HG02610 (cell line): ENCODE data around the gene LGALS9.
A peak's percentile ranks its signal among the peaks of the same experiment; 100 is the strongest.
"Not testable (repeated sequence)": the region's sequence is repeated elsewhere in the genome, so short reads cannot be mapped to it uniquely, and the experiment has no call there.

ENCODE experiments used
- ATAC-seq: cut with Tn5 transposase; IDR thresholded peaks from one replicate; pipeline ENCODE4 v1.9.1; 2021; ENCODE audit warnings: mild to moderate bottlenecking, moderate library complexity; ENCODE audit not compliant: unreplicated experiment

The LGALS9 gene

DNA sequence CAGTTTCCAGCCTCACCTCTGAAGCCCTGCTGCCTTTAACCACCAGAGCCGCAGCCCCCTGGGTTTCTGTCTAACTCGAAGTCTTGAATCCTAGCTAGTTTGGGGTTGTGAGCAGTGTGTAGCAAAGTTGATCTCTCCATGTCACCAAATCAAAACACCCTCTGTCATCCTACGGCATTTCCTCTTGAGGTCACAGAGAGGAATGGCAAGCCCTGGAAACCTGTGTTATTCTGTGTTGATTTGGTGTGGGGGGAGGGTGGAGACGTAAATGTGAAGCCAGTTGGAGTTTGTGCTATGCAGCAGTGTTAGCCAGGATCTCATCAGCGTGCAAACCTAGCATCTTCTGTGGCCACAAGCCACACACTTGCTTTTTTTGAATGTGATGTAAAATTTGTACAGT is 5.1 kb upstream of the LGALS9 start:
- no peak for ATAC-seq

DNA sequence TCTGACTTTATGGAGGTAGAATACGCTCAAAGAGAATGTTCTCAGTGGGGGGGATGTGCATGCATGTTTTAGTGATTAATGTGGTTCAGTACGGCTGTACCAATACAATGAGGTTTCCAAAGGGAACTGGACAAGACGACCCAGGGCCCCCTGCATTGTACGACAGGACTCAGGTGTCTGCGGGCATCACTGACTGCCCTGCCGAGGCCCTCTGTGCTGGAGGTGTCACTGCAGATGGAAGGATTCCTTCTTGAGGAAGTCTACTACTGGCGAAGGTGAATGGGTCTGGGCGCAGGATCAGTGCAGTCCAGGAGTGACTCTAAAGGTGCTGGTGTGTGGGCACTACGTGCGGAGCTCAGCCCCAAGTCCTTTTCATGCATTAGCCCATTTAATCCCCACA is 3.5 kb upstream of the LGALS9 start:
- no peak for ATAC-seq

DNA sequence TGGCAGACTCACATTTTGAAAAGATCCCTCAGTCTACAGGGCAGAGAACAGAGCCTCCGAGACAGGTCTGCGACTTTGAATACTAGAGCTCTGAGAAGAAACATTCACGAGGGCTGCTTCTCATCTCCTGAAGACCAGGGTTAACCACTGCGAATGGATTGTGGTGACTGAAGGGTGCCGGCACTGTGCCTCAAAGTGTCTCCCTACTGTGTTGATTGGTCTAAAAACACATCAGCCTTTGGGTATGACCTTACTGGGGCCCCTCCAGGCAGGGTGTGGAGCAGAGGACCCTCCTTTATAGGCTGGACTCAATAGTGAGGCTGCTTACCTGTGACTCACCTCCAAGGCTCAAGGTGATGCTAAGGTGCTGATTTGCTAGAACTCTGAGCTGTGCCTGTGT is 2.6 kb upstream of the LGALS9 start:
- no peak for ATAC-seq

DNA sequence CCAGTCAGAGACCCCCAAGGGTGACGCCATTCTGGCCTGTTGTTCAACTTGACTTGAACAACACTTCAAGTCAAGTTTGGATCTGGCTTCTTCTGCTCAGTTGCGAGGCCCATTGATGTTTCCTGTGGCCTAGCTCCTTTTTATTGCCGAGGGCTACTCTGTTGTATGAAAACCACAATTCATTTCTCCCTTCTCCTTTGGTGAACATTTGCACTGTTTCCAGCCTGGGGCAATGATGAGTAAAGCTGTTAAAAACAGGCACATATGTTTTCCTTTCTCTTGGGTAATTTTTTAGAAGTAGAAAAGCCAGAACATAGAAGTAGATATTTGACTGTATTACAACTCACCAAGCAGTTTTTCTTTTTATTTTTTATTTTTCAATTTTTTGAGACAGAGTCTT is 1.7 kb upstream of the LGALS9 start:
- ATAC-seq = not testable (repeated sequence)

DNA sequence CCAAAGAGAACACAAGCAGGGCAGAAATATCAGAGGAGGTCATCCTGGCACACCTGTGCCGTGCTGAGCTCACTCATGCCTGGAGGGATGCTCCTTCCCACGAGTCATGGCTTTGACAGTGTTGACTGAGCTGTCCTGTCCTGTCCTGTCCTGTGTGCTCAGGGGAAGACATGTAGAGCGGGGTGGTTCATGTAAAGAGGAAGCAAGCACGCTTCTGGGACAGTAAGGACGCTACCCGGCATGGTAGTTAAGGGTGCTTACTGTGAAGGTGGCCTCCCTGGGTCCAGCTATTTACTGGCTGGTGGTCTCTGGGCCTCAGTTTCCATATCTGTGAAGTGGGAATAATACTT is 398 bp downstream of the LGALS9 start:
- peak; percentile 47 for ATAC-seq

DNA sequence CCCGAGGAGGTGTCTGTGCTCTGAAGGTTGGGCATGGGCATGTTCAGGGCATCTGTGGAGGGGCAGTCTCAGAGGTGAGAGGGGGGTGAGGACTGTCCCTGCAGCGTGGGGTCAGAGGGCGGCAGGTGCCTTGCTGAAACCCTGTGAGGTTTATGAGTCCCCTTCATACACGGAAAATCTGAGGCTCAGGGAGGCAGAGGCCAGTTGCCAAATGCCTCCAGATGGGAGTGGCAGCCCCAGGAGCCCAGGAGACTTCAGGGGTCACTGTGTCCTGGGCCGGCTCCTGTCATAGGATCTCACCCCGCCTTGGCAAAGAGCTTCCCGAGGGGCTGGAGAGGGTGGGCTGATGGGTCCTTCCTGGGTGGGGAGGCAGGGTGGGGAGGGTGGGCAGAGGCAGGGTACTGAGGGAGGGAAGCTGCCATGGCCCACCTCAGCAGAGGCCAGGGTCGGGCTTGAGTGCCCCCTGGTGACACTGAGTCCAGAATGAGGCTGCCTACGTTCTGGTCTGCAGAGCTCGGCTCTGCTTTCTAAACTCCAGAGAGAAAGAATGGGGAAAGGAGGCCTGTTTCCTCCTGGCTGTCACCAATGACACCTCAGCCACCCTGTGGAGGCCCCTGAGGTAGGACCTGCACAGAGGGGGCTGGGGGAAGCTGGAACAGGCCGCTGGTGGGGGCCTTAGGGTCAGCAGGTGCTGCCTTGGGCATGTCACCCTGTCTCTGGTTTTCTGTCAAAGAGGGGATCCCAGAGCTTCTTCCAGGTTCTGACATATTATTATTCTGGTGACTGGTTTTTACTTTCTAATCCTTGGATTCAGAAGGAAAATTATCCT is 1.1 kb downstream of the LGALS9 start:
- no peak for ATAC-seq

DNA sequence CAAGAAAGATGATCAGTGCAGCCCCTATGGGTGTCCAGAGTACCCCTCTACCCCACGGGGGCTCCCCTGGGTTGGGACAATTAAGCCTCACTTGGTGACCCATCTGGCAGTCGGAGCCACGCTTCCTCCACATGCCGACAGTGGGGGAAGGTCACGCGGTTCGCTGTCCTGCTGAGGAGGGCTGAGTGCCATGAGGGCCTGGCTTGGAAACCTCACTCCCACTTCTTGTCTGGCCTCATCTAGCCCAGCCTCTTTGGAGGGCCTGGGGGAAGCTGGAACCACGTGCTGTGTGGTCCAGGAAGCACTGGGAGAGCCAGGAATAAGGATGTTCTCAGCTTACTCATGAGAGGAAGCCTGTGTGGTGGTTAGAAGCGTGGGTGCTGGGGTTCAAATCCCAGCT is 1.8 kb downstream of the LGALS9 start:
- ATAC-seq = not testable (repeated sequence)

DNA sequence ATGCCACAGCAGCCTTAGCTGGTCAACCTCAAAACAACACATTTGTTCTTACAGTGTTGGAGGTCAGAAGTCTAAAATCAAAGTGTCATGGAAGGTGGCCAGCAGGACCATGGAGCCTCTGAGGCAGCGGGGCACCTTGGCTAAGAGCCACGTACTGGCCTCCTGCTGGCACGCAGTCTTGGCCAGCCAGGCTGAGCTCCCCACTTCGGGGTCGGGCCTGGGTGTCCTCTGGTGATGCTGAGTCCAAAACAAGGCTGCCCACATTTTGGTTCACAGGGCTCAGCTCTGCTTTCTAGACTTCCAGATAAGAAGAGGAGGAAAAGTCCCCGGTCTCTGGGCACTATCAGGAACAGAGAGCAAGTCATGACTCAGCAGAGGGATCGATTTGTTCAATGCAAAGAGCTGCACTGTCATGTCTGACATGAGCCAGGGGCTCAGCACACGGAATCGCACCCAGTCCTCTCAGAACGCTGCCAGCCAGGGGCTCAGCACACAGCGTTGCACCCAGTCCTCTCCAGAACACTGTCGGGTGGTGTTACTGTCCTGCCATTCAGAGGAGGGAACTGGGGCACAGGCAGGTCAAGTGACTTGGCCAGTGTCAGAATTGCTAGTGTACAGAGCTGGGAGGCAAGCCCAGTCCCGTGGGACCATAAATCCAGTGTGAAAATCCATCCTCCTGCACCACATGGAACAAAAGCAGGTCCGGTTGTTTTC is 2.5 kb downstream of the LGALS9 start:
- no peak for ATAC-seq

DNA sequence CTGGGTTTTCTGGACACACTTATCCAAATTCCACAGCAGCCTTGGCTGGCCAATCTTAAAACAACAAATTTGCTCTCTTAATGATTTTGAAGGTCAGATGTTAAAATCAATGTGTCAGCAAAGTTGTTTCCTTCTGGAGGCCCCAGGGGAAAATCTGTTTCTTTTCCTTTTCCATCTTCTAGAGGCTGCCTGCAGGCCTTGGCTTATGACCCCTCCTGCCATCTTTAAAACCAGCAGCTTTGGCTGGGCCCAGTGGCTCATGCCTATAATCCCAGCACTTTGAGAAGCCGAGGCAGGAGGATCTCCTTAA is 3.0 kb downstream of the LGALS9 start:
- no peak for ATAC-seq

DNA sequence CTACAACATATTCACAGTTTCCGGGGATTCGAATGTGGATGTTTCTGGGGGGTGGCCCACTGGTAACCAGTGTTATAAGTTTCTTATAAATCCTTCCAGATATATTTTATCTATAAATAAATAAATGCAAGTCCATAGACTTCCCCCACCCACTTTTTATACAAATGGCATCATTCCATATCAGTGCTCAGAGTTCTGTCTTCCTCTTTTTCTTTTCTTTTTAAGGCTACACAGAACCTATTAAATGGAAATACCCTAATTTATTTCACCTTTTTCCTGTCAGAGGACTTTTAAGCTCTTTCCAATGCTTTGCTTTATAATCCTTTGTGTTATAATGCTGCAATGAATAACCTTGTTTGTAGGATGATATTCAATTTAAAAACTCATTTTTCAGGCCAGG is 3.8 kb downstream of the LGALS9 start:
- no peak for ATAC-seq

DNA sequence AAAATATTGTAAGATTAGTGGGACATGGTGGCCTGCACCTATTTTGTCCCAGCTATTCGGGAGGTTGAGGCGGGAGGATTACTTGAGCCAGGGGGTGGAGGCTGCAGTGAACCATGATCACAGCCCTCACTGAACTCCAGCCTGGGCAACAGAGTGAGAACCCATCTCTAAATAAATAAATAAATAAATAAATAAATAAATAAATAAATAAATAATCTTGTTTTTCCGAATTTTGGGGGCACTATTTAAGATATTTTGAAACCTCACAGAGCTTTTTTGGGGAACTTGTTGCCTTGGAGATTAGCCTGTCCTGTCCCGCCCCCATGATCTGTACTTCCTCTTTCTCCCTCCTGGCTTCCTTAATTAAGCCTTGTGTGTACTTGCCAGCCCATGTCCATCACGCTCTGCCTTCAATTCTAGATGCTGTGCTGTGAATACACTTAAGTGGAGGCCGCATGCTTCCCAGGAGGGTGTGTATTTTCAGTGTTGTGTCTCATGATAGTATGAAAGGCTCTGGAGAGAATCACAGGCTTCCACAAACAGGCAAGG is 4.4 kb downstream of the LGALS9 start:
- ATAC-seq = peak; percentile 36

DNA sequence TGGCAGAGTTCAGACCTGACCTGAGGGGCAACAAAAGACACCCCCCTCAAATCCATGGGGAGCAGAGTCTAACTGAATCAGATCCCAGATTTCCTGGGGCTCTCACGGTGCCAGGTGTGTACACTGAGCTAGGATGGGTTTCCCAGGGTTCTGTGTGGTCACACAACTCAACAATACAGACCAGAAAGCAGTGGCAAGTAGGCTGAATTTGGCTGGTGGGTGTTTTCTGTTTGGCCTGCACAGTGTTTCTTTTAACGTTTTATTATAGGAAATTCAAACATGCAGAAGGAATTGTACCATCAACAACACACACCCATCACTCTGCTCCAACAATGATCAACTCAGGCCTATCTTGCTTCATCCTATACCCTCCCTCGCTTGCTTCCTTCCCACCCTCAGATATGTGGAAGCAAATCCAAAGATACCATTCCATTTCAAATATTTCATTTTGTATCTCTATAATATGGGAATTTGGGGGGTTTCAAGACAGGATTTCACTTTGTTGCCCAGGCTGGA is 5.1 kb downstream of the LGALS9 start:
- ATAC-seq = not testable (repeated sequence)

DNA sequence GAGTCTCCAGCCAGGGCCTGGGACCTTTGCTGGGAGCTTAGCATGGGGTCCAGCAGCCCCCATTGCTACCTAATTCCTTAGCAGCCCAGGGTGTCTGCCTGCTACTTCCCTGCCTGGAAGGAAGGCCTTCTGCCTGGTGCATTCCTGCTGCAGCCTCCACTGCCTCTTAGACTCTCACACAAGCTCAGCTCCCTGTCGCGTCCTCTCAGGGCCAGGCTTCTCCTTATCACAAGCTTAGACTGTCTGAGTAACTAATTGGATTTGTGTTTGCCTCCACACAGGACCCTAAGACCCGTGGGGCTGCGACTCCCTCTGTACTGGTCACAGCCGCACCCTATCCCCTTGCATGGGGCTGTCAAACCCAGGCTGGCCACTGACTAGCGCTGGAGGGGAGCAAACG is 6.8 kb downstream of the LGALS9 start:
- not testable (repeated sequence) for ATAC-seq

DNA sequence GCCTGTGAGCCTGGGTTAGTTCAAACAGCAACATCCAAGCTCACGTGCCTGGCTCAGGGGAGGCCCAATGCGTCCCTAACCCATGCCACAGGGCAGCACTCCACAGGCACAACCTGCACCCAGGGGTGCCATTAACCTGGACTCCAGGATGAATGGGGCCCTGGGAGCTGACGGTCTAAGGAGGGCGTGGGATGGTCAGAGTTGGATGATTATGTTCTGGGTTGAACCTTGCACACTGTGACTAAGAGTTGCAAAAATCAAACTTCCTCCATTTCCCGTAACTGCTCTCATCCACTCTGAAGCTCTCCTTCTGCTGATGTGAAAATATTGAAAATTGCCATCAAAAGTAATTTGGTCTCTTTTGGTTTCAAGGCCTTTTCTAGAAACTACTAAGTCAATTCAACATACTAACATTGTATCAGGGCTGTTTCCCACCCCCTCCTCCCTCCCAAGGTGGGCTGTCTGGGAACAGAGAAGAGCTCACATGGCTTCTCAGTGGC is 7.5 kb downstream of the LGALS9 start:
- ATAC-seq = not testable (repeated sequence)

DNA sequence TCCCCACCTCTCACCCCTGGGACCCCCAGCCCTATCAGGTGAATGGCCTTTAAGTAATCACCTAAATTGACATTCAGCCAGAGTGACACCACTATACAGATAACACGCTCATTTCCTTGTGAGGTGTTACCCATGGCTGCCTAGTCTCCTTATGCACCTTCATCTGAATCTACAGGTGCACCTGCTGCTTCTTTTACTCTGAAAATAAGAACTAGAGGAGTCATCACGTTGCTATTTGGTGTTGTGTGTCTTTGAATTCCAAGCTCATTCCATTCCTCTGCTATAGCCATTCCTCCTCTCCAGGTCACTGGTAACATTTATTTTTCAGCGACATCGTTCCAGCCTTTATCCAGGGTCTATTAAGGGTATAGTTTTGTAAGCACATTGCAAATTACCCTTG is 9.8 kb downstream of the LGALS9 start:
- no peak for ATAC-seq

DNA sequence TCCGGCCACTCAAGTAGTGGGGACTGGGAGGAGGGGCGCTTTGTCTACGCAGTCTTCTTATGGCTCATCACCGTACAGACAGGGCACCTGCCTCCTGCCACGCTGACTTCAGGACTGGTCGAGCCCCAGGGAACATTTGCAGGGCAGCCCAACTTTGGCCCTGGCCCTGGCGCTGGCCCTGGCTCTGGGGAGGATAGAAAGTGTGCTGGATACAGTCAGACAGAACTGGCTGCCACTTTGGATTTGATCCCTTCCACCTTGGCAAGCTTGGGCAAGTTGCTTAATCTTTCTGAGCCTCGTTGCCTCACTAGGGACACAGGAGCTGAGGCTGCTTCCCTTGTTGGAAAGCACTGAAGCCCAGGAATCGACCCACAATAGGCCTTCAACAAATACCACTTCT is 13.6 kb downstream of the LGALS9 start:
- no peak for ATAC-seq

DNA sequence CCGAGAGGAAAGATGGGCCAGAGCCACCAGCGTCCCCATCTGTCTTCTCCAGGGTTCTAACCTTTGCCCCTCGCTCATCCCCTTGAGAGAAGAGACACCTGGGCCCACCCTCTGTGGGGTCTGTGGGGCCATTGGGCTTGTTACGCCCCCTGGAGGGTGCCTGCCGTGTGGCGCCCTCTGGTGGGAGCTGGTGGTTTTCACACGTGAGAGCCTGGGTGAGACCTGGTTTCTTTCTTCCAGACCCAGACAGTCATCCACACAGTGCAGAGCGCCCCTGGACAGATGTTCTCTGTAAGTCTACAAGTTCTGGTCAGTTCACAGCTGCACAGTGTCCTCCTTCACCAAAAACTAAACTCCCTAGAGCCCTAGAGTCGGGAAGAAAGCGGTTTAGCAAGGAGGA is 14.6 kb downstream of the LGALS9 start:
- not testable (repeated sequence) for ATAC-seq

DNA sequence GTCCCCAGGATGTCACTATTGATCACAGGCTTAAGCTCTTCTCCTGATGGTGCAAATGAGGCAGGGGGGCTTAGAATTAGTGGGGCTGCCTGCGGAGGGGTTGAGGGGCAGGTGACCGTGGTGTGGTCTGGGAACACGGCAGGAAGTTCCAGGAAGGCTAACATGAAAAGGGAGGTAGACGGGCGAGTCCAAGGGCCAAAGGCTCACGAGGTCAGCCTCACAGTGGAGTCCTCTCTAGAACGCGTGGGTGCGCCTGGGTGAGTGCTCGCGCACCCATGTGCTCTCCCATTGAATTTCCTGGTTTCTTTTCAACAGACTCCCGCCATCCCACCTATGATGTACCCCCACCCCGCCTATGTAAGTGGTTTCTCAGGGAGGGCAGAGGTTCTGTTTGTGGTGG is 15.2 kb downstream of the LGALS9 start:
- ATAC-seq = no peak

DNA sequence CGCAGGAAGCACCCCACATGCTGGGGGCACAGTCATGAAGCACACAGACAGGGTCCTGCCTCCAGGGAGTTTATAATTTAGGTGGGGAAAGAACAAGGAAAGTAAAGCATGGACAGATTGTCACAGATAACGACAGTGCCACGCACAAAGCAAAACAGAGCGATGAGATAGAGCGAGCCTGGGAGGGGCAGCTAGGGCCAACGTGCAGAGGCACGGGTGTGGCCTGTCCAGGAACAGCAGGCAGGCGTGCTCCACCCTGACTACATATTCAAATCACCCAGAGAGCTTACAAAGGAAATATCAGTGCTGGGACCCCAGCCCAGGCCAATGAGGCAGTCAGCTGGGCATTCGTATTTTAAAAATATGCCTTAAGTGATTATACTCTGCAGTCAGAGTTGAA is 16.8 kb downstream of the LGALS9 start:
- no peak for ATAC-seq

DNA sequence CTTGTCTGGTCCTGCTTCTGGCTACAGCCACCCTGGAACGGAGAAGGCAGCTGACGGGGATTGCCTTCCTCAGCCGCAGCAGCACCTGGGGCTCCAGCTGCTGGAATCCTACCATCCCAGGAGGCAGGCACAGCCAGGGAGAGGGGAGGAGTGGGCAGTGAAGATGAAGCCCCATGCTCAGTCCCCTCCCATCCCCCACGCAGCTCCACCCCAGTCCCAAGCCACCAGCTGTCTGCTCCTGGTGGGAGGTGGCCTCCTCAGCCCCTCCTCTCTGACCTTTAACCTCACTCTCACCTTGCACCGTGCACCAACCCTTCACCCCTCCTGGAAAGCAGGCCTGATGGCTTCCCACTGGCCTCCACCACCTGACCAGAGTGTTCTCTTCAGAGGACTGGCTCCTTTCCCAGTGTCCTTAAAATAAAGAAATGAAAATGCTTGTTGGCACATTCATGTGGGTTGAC is 18.2 kb downstream of the LGALS9 start:
- not testable (repeated sequence) for ATAC-seq

DNA sequence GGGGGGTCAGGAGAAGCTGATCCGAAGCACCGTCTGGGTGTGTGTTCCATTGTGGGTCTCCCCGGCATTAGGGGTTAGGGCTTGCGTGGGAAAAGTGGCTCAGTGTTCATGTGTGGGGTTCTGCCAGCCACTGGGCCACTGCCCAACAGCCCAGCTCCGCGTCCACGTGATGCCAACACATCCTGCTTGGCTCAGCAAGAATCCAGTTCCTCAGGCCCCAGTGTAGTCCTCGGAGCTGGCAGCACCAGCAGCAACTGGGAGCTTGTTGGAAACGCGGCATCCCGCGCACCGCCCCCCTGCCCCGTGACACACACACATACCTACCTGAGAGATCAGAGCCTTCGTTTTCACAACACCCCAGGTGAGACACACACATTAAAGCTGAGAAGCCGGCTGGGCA is 18.9 kb downstream of the LGALS9 start:
- ATAC-seq = no peak

DNA sequence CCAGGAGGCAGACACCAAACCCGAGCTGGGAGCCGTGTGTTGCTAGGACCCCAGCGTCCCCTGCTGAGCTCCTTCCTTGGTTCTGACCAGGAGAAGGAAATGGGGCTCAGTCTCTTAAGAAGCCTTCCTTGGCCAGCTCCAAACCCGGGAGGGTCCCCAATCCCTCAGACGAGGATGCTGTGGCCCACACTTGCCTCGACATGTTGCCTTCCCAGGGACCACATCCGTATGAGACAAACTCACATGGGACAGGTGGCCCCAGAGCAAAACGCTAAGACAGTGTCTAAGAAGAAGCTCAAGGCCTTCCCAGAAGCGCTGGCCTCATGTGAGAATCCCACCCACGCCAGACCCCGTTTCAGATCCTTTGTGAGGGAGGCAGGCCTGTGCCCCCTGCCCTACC is 19.8 kb downstream of the LGALS9 start:
- no peak for ATAC-seq
